HG03432 (cell line): ENCODE data around the gene ZFTA.

Experiments used
- ATAC-seq: cut with Tn5 transposase; IDR thresholded peaks from one replicate; pipeline ENCODE4 v1.9.1; 2021; ENCODE audit warnings: mild to moderate bottlenecking, moderate library complexity; ENCODE audit not compliant: unreplicated experiment

ZFTA gene

GRCh38 chr11:63756919-63757761 is 11.4 kb downstream of the ZFTA start:
- no peak for ATAC-seq

DNA sequence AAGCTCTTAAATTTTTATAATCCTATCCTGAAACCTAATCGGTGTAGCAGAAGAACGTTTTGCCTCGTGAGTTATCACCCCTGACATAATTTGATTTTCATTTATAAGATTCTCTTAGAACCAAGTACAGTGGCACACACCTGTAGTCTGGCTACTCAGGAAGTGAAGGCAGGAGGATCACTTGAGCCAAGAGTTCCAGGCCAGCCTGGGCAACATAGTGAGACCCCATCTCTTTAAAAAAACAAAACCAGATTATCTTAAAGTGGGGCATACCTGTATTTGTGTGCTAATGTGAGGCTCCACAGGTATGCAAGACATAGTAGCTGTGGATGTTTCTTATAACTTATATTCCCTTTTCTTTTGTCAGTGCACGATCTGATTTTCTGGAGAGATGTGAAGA is 19.0 kb downstream of the ZFTA start:
- no peak for ATAC-seq

DNA sequence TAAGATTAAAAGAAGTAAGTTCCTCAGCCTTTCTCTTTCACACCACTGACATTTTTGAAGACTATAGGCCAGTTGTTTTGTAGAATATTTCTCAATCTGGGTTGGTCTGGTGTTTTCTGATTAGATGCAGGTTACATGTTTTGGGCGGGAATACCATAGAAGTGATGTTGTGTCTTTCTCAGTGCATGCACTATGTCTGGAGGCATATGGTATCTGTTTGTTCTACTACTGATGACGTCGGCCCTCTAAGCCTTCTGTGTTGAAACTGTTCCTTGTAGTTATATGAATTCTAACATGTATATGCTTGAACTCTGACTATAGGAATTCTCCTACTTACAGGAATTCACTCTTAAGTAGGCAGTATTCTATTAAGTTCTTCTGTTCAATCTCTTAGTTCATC is 21.6 kb downstream of the ZFTA start:
- ATAC-seq, result no peak

- no peak for ATAC-seq
Observed at GRCh38 chr11:63745304-63746170, 23.0 kb downstream of the ZFTA start.

- no peak for ATAC-seq
Observed at GRCh38 chr11:63738720-63739360, 29.7 kb downstream of the ZFTA start.

- ATAC-seq, result no peak
Observed at GRCh38 chr11:63737718-63738117, 30.9 kb downstream of the ZFTA start.

DNA sequence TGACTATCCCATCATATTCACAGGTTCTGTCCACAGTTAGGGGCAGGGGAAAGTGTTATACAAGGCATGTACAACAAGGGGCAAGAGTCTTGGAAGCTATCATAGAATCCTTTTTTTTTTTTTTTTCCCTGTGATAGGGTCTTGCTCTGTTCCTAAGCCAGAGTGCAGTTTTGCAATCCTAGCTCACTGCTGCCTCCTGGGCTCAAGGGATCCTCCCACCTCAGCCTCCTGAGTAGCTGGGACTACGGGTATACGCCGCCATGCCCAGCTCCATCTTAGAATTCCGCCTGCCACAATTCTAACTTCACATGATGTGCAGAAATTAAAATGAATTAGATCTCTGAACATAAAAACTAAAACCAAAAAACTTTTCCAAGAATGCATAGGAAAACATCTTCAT is 31.7 kb downstream of the ZFTA start:
- ATAC-seq, result no peak

DNA sequence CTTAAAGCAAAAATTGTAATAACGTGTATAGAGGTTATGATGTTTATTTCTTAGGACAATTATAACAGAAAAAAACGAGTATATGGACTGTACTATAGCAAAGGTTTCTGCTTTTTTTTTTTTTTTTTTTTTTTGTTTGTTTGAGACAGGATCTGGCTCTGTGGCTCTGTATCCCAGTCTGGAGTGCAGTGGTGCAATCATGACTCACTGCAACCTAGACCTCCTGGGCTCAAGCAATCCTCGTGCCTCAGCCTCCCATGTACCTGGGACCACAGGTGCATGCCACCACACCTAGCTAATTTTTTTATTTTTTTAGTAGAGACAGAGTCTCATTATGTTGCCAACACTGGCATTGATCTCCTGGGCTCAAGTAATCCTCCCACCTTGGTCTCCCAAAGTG is 39.2 kb downstream of the ZFTA start:
- ATAC-seq, result no peak

DNA sequence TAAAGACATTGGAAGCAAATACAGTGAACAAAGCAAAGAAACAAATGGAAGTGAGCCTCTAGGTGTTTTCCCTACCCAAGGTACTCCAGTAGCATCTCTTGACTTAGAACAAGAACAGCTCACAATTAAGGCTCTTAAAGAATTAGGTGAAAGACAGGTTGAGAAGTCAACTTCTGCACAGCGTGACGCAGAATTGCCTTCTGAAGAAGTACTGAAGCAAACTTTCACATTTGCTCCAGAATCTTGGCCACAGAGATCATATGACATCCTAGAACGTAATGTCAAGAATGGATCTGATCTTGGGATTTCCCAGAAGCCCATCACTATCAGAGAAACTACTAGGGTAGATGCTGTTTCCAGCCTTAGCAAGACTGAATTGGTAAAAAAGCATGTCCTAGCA is 48.0 kb downstream of the ZFTA start:
- no peak for ATAC-seq

- ATAC-seq, result no peak
Observed at GRCh38 chr11:63719987-63720386, 48.6 kb downstream of the ZFTA start.

DNA sequence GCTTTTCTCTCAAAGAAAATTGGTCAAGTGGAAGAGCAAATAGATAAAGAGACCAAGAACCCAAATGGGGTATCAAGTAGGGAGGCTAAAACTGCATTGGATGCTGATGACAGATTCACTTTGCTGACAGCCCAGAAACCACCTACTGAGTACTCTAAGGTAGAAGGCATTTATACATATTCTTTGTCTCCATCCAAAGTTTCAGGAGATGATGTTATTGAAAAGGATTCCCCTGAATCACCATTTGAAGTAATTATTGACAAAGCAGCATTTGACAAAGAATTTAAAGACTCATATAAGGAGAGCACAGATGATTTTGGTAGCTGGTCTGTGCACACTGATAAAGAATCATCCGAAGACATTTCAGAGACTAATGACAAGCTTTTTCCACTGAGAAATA is 49.6 kb downstream of the ZFTA start:
- no peak for ATAC-seq
